RWPE1 (cell line): ENCODE measurements around the gene MSTN.

Source experiments
- CTCF ChIA-PET: fragments of 350-600 bp; sonication (Branson Sonifier 250); formaldehyde crosslinking; extraction: SDS; loops from one replicate; lab custom pipeline; 2021; lab: Yijun Ruan, JAX
- POLR2A ChIA-PET: fragments of 400-600 bp; formaldehyde crosslinking; extraction: SDS; loops from one replicate; lab custom pipeline; 2020; ENCODE audit warnings: antibody characterized with exemption; ENCODE audit not compliant: low non-redundant PET; lab: Yijun Ruan, JAX
- DNase-seq: peaks from one replicate; pipeline ENCODE4 v3.0.0; 2012; ENCODE audit warnings: low spot score
- H3K27ac ChIP-seq: fragments of 450-650 bp; 2 replicates; pipeline ENCODE4 v1.5.1; 2017
- TF ChIP-seq, protein P1 (sequence below): fragments of 450-650 bp; conservative IDR thresholded peaks from 2 replicates; pipeline ENCODE4 v1.5.1; 2017; ENCODE audit warnings: low read depth, mild to moderate bottlenecking

Gene MSTN

DNA sequence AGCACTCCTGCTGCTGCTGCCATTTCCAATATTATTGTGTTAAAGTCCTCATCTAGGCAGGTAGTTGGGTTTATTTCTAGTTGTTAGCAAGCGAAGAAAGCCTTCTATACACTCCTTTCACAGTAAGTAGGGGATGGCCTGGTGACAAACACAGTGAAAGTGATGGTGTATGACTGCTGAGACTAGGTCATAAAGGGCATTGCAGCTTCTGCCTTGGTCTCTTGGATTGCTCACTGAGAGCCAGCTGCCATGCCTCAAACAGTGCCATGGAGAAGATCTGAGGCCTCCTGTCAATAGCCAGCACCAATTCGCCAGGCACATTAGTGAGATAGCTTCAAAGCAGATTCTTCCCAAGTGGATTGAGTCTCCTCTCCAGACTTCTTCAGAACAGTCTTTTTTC, 27.6 kb upstream of the MSTN start:
- H3K27ac ChIP-seq: no peak overlapping the region
- no peak for DNase-seq
- ChIA-PET CTCF (no interaction called here), POLR2A (no interaction called here)
- TF ChIP-seq, protein P1, sequence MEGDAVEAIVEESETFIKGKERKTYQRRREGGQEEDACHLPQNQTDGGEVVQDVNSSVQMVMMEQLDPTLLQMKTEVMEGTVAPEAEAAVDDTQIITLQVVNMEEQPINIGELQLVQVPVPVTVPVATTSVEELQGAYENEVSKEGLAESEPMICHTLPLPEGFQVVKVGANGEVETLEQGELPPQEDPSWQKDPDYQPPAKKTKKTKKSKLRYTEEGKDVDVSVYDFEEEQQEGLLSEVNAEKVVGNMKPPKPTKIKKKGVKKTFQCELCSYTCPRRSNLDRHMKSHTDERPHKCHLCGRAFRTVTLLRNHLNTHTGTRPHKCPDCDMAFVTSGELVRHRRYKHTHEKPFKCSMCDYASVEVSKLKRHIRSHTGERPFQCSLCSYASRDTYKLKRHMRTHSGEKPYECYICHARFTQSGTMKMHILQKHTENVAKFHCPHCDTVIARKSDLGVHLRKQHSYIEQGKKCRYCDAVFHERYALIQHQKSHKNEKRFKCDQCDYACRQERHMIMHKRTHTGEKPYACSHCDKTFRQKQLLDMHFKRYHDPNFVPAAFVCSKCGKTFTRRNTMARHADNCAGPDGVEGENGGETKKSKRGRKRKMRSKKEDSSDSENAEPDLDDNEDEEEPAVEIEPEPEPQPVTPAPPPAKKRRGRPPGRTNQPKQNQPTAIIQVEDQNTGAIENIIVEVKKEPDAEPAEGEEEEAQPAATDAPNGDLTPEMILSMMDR: no peak

DNA sequence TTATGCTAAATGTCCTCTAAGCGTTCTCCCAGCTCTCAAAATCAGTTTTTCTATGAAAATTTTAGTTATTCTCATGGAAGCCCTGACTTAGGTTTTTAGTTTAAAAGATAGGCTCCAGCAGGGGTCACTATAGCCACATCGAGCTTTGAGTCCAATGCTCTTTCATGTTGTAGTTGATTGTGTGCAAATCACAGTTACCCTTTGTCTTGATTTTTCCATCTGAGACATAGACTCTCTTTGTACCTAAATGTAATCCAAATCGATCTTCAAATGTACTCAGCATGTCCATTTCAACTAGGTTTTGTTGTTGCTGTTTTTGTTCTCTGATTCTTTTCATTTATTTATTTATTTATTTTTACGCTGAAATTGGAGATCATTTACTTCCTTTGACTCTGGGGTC, 26.4 kb upstream of the MSTN start:
- DNase-seq: peak; percentile 51
- POLR2A ChIA-PET: no interaction called here
- TF ChIP-seq, protein P1: peak; percentile 65
- no peak overlapping the region for H3K27ac ChIP-seq
- CTCF ChIA-PET: interaction anchor here (0.7 to 1.2 kb wide), 8 partner anchors 9 to 1349 kb away, joined by 3 to 5 read pairs (median 4); no protein-coding TSS in a partner anchor

DNA sequence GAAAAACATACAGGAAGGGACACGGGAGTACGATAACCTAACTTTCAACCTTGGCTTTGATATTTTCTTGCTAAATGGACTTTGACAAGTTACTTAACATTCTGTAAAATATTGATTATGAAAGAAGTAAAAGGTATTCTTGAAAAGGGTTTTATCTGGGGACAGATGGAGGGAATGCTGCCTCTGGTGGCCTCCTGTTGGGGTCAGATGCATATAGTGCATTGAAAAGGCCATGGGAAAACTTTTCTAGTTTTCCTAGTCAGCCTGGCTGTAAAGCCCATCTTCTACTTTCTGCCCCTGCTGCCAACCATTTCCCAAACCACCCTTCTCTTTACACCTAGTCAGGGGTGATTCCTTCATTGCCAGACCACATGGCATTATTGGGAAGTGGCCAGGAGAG, 22.2 kb upstream of the MSTN start:
- DNase-seq: no peak
- ChIA-PET CTCF (no interaction called here), POLR2A (no interaction called here)
- no peak overlapping the region for H3K27ac ChIP-seq
- TF ChIP-seq, protein P1: no peak

GRCh38 chr2:190082118-190082517, 19.6 kb upstream of the MSTN start:
- DNase-seq: no peak
- ChIA-PET CTCF (no interaction called here), POLR2A (interaction anchor here (0.6 kb wide), 1 partner anchor 319 kb away, joined by 7 read pairs; no protein-coding TSS in a partner anchor)
- TF ChIP-seq, protein P1: no peak
- no peak overlapping the region for H3K27ac ChIP-seq

GRCh38 chr2:190080527-190081049, 18.1 kb upstream of the MSTN start:
- no peak overlapping the region for H3K27ac ChIP-seq
- DNase-seq: no peak
- TF ChIP-seq, protein P1: no peak
- POLR2A ChIA-PET: no interaction called here
- CTCF ChIA-PET: no interaction called here

DNA sequence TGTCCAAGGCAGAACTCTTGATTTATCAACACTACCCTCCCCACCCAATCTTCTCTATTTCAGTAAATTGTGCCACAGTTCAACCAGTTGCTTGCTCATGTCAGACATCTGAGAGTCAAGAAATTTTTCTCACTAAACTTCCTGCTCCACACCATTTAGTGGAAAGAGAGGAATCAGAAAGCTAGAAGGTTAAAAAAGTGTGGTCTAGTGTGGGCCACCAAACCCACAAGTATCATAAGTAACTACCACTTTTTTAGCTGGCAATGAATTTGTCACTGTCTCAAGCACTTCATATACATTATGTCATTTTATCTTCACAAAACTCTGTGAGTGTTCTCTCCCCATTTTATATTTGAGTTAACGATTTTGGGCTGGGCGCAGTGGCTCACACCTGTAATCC, 16.6 kb upstream of the MSTN start:
- POLR2A ChIA-PET: no interaction called here
- TF ChIP-seq, protein P1: no peak
- no peak for DNase-seq
- CTCF ChIA-PET: no interaction called here
- no peak overlapping the region for H3K27ac ChIP-seq
